NCI-H2029 treated with DMSO at 0.1 percent for 48 hours (cell line): ENCODE measurements around the gene CTNNA3.

Experiments
- DNase-seq: peaks from one replicate; lab custom pipeline; 2025; lab: John Stamatoyannopoulos, UW

The CTNNA3 gene

DNA sequence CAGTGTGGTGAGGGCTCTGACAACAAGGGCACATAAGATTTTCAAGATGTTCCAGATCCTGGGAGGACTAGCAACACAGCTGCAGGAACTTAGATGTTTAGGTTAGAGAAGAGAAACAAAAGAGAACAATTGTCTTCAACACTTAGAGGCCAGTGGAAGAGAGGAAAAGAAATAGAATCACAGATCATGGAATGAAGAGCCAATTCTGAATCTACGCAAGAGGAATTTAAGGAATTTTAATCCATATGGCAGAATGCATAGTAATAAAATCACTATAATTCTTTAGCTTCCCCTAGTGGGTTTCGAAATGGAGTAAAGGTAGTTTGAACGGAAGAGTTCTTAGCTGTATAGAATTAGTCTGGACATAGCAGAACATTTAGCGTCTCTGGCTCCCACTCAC lies 884.8 kb downstream of the CTNNA3 start:
- no peak for DNase-seq

DNA sequence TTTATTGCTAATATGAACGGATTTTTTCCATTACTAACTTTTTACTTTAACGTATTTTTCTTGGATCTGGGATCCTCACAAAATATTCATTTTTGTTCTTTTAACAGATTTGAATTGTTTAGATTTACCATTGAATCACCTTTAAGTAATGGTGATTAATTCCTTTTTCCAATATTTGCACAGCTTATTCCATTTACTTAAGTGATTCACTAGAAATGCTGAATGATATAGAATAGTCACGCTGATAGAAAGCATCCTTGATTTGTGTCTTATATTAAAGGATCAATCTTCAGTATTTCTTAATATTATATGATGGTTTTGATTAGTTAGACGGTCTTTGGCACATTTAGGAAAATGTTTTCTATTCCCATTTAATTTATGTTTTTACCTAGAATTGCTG lies 886.6 kb downstream of the CTNNA3 start:
- DNase-seq = no peak

DNA sequence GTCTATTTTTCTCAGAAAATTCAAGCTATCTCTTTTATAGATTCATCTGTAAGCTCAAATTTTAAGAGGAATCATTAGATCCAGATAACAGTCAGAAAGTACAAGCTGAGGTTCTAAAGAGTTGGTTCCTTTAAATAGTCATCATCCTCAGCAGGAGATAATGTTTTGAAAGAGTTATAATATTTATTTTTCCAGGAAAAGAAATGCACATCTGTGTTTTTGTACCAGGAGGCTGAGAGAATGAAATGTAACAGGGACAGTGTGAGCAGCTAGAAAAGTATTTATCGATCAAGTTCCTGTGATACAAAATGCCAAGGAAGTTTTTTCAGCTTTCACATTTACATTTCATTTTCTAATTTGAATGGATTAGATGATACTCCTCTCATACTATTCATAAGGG lies 890.4 kb downstream of the CTNNA3 start:
- no peak for DNase-seq

- DNase-seq = no peak
Measured at GRCh38 chr10:66804962-66805361, 891.0 kb downstream of the CTNNA3 start.

DNA sequence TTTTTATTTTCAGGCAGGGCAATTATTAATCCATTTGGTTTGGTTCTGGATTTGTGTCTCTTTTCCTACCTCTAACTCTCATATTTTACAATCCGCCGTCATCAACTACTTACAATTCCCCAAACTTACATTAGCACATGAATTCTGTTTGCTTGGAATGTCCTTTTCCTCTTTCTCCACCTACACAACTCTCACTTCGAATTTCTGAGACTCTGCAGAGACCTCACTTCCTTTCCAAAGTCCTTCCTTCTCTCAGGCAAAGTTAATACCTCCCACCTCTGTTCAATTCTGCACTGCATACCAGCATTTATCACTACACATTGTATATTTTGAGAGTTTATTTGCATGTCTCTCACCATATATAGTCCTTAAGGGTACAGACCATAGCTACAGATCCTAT lies 892.8 kb downstream of the CTNNA3 start:
- DNase-seq = no peak

- DNase-seq = no peak
Measured at GRCh38 chr10:66799474-66799873, 896.5 kb downstream of the CTNNA3 start.

GRCh38 chr10:66795866-66796265 lies 900.1 kb downstream of the CTNNA3 start:
- DNase-seq = no peak

DNA sequence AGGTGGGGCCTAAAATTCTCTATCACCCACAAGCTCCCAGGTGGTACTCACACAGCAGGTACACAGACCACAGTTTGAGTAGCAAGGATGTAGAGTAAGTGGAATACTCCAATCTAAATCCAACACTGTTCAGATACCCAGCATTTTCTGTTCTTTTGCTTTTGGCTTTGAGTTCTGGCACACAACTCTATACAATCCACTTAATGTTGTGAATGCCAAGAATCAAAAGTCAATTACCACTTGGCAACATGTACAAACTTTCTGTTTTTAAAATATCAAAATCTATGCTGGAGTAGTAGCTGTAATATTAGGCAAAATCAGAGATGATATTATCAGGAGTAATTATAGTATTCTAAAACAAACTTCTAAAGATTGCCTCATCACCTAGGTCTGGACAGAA lies 903.6 kb downstream of the CTNNA3 start:
- no peak for DNase-seq

DNA sequence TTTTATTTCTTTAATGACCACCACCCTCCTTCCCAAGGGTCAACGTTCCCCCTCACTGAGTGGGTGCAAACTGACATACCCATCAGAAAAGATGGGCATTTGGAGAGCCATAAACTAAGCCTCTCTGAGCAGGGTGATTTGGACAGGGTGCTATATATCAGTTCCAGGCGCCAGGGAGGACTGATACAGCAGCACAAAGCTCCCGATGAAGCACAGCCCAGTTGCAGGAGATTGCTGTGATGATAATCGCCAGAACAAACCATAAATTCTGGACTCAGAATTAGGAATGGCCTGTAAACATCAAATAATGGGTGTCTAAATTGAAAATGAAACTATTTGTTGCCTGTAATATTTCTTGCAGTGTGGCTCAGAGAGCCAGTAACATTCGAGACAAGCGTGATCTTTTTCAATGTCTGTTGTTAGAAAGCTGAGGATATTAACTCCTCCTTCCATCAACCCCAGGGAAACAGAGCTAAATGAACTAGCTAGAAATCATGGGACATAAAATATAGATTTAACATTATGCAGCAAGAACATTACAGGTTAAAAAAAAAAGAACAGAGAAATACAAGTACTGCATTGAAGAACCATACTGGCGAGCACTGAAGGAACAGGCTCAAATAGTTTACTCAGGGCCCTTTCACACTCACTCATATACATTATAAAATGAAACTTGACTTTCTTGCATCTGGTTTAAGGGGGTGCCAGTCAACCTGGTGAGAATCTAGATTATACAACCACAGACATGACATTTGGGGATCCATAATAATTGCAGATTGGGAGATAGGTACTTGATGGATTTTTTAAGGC lies 907.6 kb downstream of the CTNNA3 start:
- no peak for DNase-seq

DNA sequence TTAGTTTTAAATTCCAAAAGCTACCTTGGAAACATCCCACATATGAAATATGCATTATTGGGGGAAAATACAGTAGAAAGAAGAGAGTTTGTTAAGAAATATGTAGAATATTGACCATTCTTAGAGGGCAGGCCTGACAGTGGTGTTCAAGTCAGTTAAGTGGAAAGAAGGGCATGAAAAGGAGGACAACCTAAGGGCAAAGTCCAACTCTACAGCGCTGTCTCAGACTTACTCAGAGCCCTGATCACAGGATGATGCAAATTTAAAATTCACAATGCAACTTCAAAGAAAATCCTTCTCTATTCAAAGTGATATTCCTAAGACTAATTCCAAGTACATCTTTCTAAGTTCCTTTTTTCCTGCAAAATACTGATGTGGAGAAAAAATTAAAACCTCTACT lies 909.3 kb downstream of the CTNNA3 start:
- DNase-seq = no peak

DNA sequence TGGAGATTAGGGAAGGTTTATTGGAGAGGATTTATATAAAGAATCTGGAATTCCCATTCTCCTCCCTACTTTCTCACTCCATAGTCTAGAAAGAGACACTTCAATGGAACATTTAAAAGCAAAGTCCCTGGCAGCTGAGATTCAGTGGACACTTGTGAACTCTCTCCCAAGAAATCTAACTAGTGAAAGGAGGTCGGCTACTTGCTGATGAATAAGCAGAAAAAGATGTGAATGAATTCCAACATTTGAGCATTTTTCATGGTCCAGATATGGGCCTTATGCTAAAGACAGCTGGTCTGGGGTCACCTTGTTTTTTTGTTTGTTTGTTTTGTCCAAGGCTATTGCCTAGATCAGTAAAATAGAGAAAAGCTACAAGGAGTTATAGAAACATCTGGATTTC lies 911.2 kb downstream of the CTNNA3 start:
- no peak for DNase-seq

DNA sequence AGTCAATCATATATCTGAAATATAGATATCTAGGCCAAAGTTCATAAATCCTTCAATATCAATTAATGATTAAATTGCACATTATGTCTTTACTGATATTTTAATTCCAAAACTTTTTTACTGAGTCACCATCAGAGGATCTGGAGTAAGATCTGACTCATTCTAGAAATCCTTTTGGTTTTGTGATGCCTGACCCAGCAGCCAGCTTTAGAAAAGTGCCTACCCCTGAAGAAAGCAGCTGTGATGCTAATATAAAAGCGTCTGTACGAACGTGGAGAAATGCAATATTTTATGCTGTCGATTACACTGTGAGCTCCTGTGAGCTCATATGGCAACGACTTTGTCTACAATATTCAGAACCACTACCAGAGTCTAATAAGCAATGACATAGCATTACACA lies 912.7 kb downstream of the CTNNA3 start:
- no peak for DNase-seq

DNA sequence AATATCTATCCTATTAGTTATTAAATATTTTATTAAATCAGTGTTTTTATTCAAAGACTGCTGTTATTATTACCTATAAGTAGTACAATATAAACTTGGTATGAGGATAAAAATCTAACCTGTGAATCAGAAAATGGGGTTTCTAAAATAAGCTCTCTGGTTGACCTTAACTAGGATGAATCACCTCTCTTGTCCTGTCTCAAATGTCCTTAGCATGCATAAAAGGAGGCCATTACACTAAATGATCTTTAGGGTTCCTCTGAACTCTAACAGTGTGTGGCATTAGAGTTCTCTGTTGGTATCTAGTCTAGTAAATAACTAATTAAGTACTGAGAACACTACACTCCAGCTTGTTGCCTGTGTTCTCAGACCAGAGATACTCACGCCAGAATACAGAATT lies 913.2 kb downstream of the CTNNA3 start:
- DNase-seq = no peak

DNA sequence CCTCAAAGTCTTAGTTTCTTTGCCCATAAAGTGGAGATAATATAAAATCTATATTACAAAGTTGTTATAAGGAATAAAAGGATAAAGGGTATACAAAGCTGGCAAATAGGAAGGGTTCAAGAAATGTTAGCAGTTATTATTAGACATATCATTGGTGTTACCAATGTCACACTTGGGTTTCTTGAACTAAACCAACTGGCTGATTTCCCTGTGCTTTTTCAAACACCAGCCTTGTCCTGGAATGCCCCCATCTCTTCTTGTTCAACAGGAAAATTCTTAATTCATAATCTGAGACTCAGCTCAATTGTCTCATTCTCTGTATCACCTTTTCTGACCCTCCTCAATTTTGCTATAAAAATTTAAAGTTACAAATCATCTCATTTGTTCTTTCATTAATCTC lies 913.9 kb downstream of the CTNNA3 start:
- no peak for DNase-seq

DNA sequence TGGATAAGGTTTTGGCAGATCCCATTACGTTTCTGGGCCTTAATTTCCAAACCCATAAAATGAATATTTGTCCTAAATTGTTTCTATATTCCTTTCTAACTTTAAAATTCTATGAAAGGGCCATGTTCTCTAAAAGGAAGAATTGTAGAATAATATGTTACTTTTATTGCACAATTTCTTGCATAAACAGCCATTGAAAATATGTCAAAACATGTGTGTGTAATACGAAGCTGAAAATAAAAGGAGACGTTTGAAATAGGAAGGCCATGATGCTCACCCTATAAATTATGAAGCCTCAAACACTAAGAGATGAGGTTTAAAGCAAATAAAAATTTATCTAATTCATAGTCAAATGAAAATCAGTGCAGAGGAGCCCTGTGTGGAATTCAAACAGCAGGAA lies 915.2 kb downstream of the CTNNA3 start:
- DNase-seq = no peak

GRCh38 chr10:66778351-66778750 lies 917.6 kb downstream of the CTNNA3 start:
- no peak for DNase-seq

GRCh38 chr10:66777665-66778064 lies 918.3 kb downstream of the CTNNA3 start:
- DNase-seq = no peak

GRCh38 chr10:66773472-66773817 lies 922.5 kb downstream of the CTNNA3 start:
- no peak for DNase-seq

DNA sequence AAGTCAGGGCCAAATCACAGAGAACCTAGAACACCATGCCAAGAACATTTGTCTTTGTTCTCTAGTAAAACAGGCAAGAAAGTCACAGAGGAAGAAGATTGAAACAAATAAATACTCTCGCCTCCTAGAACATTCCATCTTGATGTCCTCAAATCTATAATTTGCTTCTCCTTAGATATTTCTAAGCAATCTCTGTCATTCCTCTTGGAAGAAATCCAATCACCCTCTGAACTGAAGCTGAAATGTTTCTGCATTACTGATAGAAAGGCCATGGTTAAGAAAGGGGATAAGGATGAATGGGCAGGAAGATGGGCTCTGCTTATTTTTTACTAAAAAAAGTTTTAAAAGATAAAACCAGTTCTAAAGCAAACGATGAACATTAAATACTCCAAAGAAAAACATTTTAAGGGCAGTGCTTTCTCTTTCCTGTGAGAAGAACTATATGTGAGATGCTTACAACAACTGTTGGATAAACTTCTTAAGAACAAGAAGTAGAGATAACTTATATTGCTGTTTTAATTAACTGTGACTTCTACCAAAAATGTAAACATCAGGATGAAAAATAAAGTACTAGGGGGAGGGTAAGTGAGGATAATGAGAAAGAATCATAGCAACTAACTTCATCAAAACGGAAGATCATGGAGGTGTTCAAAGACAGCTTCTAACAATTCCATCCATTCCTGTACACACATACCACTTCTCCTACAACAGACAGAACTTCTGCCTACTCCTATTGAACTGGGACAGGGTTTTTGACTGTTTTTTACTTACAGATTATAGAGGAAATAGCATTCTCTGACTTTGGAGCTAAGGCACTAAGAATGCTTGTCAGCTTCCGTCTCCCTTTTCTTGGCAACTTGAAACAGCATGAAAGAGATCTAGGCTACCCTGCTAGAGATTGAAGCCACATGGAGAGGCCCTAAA lies 923.2 kb downstream of the CTNNA3 start:
- DNase-seq = no peak

- DNase-seq = no peak
Measured at GRCh38 chr10:66767707-66768106, 928.3 kb downstream of the CTNNA3 start.

- DNase-seq = no peak
Measured at GRCh38 chr10:66762218-66762729, 933.7 kb downstream of the CTNNA3 start.

DNA sequence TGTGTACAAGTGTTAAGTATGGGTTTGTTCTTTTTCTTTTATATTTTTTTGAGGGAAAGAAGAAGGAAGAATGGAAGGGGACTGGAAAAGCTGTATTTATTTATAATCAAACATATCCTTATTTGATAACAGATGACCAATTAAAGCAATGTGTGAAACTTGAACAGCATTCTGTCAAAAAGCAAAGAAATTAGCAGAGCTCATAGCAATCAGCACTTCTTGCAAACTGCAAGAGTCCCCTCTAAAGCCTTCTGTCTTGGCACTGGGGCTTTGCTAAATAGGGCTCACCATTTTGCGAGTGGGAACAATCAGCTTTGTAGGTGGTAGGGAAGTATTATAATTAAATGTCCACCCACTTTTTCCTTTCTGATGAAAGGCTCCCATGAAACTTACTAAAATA lies 935.1 kb downstream of the CTNNA3 start:
- DNase-seq = no peak

GRCh38 chr10:66755474-66755873 lies 940.5 kb downstream of the CTNNA3 start:
- no peak for DNase-seq
